SK-MEL-5 (cell line): ENCODE results near the gene C17orf78. TPM values are rescaled to one million over a fixed set of nuclear protein-coding genes. Genes with fewer than 3 reads are reported as not detected.
"Not testable (repeated sequence)": the region's sequence is repeated elsewhere in the genome, so short reads cannot be mapped to it uniquely, and the experiment has no call there.

Source experiments
- DNase-seq: peaks from one replicate; pipeline ENCODE4 v3.0.0-alpha.2; 2016; ENCODE audit warnings: low read depth, low spot score
- in situ Hi-C: cut with HindIII; loops from 2 replicates; pipeline ENCODE4 v1.10.0; 2016; ENCODE audit warnings: low sequenced_read_pairs, high pct_unique_total_duplicates, low pct_unique_long_range_greater_than_20kb
- total RNA-seq: library from RNA; depleted of rRNA; stranded (reverse); fragments of >200 nt; shearing (Covaris generic); gene quantifications from 2 replicates; pipeline ENCODE4 v1.2.3, GENCODE V29; 2014

C17orf78 gene
- total RNA-seq, 1 experiment from 2014 or later: not detected

- peak; percentile 91 for DNase-seq
- in situ Hi-C loops: no loop called here
Measured at GRCh38 chr17:37373530-37374159, 2.1 kb upstream of the C17orf78 start.

GRCh38 chr17:37382056-37382455 lies 6.3 kb downstream of the C17orf78 start:
- no peak for DNase-seq
- in situ Hi-C loops: no loop called here

- no peak for DNase-seq
- in situ Hi-C loops: no loop called here
Measured at GRCh38 chr17:37384560-37385149, 8.9 kb downstream of the C17orf78 start.

- in situ Hi-C loops: no loop called here
- DNase-seq: no peak
Measured at GRCh38 chr17:37385474-37385990, 9.7 kb downstream of the C17orf78 start.

- DNase-seq: no peak
- in situ Hi-C loops: no loop called here
Measured at GRCh38 chr17:37386462-37386861, 10.7 kb downstream of the C17orf78 start.

- DNase-seq: no peak
- in situ Hi-C loops: no loop called here
Measured at GRCh38 chr17:37388266-37388665, 12.5 kb downstream of the C17orf78 start.

GRCh38 chr17:37389160-37389559 lies 13.4 kb downstream of the C17orf78 start:
- DNase-seq: no peak
- in situ Hi-C loops: no loop called here

- in situ Hi-C loops: no loop called here
- no peak for DNase-seq
Measured at GRCh38 chr17:37391146-37391545, 15.4 kb downstream of the C17orf78 start.

- in situ Hi-C loops: no loop called here
- DNase-seq: no peak
Measured at GRCh38 chr17:37392024-37392590, 16.3 kb downstream of the C17orf78 start.

- no peak for DNase-seq
- in situ Hi-C loops: no loop called here
Measured at GRCh38 chr17:37393352-37393751, 17.6 kb downstream of the C17orf78 start.

GRCh38 chr17:37399265-37399803 lies 23.5 kb downstream of the C17orf78 start:
- DNase-seq: no peak
- in situ Hi-C loops: no loop called here

GRCh38 chr17:37400505-37400904 lies 24.7 kb downstream of the C17orf78 start:
- in situ Hi-C loops: no loop called here
- no peak for DNase-seq

GRCh38 chr17:37405522-37405921 lies 29.7 kb downstream of the C17orf78 start:
- DNase-seq, in situ Hi-C loops: not testable (repeated sequence)

- DNase-seq: no peak
- in situ Hi-C loops: no loop called here
Measured at GRCh38 chr17:37405955-37406634, 30.3 kb downstream of the C17orf78 start.

GRCh38 chr17:37406635-37407461 lies 31.1 kb downstream of the C17orf78 start, which contains the start of the genes ACACA and TADA2A:
Gene ACACA, minus strand, starts transcription at chr17:37406836. Its CDS starts 537 bp downstream, at chr17:37406299.
Gene TADA2A, plus strand, starts transcription at chr17:37406886. Its CDS starts 4,480 bp downstream, at chr17:37411366.
- in situ Hi-C loops: no loop called here
- peak; percentile 83 for DNase-seq

- DNase-seq, in situ Hi-C loops: not testable (repeated sequence)
Measured at GRCh38 chr17:37408145-37408479, 32.3 kb downstream of the C17orf78 start.

GRCh38 chr17:37410357-37410756 lies 34.6 kb downstream of the C17orf78 start:
- in situ Hi-C loops: no loop called here
- DNase-seq: no peak
